HG02840 (cell line): ENCODE measurements around the gene CHPF2.
A peak's percentile ranks its signal among the peaks of the same experiment; 100 is the strongest.

ENCODE experiments used
- ATAC-seq: cut with Tn5 transposase; IDR thresholded peaks from one replicate; pipeline ENCODE4 v1.9.1; 2021; ENCODE audit warnings: mild to moderate bottlenecking, moderate library complexity, moderate number of reproducible peaks; ENCODE audit not compliant: unreplicated experiment, low FRiP score

CHPF2 gene

DNA sequence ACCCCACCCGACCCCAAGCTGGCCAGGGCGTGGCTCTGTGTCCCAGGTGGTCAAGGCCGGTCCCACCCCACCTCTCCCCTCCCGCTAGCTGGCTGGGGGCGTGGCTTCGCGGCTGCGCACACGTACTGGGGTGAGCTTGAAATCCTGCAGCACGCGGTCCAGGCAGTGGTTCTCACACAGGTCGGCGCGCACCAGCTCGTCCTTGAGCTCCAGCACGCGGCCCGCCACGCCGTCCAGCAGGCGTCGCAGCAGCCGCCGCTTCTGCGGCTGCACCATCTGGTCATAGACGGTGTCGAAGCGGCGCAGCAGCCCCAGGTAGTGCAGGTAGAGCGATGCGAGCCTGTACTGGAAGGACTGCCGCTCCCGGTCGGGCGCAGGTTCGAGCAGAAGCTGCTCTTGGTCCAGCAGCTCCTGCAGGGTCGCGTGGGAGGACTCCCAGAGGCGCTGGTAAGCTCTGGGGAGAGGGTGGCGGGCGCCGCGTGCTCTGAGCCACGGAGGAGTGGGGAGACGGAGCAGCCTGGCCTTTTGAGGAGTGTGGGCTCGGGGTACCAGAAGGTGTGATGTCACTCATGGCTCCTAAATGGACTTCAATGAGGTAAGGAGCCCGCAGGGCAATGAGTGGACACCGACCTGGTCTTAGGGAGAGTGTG lies 27.8 kb upstream of the CHPF2 start:
- ATAC-seq: no peak

DNA sequence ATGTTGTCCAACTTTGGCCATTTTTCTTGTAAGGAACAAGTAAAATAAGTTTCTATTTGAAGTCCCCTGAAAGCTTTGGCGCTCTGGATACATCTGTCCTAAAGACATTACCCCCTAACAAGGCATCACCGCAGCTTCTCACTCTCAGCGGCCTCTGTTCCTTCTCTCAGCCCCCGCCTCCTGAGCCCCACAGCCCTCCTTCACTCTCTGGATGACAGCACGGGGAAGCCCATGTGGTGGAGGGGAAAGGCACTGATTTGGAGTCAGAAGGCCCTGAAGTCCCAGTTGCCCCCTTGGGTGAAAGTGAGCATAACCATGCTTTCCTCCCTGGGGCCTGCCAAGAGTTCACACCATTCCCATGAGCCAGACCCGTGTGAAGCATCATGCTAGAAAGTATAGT lies 26.6 kb upstream of the CHPF2 start:
- ATAC-seq: no peak

DNA sequence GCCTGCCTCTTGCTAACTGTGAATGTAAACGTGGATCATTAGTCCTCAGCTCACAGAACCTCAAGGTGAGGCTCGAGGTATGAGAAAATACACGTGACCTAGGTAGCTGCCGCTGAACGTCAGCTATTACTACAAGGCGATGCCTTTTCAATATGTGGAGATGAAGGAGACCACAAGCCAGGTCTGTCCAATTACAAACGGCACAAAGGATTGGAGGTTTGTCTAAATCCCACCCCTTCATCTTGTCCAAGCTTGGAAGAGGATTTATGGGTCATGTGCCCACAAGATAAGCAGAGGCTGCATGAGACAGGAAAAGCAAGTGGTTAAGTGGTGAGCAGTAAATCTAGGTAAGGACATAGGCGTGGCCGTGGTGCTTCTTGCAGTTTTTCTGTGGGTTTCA lies 25.4 kb upstream of the CHPF2 start:
- no peak for ATAC-seq

DNA sequence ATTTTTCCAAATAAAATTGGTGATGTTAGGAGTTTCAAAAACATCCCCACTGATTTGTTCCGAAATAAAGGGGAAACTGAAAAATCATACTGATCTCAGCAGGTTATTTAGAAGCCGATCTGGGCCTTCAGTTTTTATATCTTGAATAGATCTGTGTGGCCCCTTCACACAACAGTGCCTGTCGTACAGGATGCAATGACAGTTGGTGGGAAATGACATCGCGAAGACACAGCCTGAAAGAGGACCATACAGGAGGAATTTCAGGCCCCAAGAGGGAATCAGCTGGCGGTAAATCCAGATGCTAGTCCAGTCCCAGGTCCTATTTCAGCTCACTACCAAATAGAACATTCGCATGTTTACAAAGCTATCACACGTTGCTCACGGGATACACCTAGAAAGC lies 25.0 kb upstream of the CHPF2 start:
- no peak for ATAC-seq

DNA sequence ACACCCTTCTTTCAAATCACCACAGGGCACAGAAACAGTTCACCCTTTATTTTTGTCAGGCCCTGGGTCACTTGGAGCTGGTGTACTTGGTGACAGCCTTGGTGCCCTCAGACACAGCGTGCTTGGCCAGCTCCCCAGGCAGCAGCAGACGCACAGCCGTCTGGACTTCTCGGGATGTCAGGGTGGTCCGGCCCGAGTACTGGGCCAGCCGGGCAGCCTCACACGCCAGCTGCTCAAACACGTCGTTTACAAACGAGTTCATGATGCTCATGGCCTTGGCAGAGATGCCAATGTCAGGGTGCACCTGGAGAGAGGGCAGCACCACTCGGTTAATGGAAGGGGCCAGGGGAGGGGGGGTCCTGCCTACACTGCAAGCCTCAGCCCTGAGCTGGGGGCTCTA lies 24.5 kb upstream of the CHPF2 start:
- no peak for ATAC-seq

DNA sequence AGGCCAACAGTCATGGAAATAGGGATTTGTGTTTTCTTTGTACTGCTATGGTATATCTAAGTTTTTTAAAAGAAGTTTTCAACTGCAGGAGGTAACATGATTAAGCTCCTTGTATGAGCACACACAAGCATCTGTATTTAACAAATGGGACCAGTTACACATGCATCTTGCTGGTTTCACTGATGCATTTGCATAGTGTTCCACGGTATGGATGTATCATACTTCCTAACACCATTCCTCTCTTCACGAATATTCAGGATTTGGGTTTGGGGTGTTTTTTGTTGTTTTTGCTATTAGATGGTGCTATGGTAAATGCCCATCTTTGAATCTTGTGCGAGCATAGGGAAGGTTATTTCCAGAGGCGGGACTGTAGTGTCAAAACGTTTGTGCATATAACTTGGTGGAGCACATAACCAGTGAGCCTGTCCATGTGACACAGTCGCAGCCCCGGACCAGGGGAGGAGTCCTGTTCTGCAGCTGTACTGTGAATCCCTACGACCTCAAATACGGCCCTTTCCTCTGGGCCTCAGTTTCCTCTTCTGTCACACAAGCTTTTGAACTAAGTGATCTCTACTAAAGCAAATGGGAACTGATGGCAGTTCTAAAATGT lies 23.9 kb upstream of the CHPF2 start:
- no peak for ATAC-seq

DNA sequence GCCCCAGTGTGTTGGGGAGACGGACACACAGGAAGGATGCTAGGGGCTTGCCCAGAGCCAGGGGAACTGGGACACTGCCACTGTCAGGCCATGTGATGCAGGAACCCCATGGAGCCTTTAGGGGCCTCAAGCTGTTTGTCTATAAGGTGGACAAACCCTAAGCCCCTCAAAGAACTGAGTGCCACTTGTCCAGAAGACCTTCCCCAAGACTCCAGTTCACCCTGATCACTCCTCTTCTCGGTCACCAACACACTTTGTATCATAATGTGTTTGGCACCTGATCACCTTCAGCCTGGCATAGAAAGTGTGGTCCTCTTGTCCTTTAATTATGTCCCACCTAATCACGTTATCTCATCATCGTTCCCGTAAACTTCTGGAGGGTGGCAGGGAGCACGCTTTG lies 22.7 kb upstream of the CHPF2 start:
- no peak for ATAC-seq

DNA sequence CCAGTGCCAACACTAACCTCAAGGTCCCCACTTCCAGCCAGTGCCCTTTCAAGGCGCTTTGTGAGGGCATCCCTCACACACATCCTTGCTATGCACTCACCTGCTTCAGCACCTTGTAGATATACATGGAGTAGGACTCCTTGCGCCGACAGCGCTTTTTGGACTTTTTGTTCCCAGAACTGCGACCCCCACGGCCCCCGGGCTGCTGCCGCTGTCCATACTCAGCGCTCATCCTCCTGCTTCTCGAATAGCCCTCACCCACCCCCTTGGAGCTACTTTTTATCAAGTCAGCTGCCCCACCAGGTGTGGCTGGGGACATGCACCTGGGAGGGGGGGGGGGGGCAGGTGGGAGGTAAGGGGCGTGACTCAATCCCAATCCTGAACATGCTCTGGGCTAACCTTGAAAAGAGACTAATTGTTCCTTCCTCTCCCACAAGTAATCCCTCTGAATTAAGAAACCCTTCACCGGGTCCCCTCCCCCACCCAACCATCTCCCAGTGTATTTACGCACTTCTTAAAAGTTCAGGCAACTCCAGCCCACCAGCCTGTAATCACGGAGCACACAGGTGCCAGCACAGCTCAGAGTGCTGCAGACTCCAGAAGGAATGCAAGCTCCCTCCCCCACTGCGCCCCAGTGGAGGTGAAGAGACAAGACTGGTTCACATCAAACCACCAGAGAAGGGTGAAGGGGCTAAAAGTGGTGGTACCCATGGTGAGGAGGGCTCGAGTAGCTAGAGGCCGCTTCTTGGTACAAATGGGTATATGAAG lies 22.0 kb upstream of the CHPF2 start, which contains the start of gene H2BK1:
Gene H2BK1, minus strand, starts transcription at position 402 of the 768 bp plus-strand sequence. Its CDS starts 170 bp downstream, at position 232.
- ATAC-seq: no peak

DNA sequence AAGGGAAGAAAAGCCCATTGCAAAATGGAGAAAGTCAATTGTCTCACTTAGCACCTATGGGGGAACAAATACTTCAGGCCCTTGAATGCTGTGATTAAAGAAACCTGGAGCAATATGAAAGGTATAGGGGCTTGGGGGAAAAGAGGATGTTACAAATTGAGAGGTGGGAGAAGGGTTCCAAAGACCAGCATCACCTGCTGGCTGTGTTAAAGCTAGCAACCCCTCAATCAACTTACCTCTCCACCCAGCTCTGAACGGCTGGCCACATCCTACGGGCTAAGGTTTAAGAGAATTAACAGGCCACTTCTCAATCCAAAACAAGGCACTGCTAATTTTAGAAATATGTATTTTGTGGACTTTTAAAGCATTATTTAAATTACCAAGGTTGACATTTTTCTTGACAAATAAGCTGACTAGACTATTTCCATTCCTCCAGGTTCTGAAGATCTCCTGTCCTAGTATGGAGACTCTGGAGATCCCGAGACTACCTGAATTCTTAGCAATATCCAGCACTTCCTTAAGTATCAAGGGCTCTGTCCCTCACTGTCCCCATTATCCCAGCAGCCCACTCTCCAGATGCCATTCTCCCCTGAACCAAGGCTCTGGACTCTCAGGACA lies 21.0 kb upstream of the CHPF2 start:
- ATAC-seq: no peak

DNA sequence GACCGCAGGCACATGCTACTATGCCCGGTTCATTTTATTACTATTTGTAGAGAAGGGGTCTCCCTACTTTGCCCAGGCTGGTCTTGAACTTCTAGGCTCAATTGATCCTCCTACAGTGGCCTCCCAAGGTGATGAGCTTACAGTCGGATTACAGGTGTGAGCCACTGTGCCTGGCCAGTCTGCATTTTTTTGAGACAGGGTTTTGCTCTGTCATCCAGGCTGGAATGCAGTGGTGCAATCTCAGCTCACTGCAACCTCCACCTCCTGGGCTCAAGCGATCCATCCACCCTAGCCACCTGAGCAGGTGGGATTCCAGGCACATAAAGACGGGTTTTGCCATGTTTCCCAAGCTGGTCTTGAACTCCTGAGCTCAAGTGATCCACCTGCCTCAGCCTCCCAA lies 19.7 kb upstream of the CHPF2 start:
- ATAC-seq: no peak

DNA sequence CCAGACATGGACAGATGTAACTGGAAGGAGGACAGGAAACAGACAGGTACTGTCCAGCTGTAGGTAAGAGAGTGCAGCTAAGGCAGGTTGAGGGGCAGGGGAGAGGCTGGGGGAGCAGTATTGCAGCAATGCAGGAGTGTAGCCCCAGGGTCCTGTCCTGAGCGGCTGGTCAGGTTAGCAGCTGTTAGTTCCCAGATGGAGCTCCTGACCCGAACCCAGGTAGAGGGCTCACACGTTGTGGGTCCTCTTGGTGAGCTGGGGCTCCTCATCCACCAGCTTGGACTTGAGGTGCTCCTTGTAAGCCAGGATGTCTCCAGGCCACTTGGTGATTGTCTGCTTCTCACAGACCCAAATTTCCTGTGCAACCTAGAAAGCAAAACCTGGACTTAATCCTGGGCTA lies 18.5 kb upstream of the CHPF2 start:
- no peak for ATAC-seq

DNA sequence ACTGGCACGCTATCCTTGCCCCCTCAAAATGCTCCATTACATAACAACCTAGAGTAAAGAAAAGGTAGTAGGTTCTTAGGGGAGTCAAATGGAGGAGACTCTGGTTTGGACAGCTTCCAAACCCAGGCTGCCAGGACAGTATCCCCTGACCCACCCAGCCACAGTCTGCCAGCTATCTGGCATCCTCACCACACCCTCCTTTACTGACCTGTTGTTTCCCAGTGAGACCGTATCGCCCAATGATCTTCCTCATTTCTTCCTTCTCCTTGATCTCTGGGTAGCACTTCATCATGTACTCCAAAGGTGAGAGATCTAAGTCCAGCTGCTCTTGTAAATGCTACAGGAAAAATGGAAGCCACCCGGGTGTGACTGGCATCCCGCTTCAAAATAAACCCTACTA lies 16.9 kb upstream of the CHPF2 start:
- no peak for ATAC-seq

DNA sequence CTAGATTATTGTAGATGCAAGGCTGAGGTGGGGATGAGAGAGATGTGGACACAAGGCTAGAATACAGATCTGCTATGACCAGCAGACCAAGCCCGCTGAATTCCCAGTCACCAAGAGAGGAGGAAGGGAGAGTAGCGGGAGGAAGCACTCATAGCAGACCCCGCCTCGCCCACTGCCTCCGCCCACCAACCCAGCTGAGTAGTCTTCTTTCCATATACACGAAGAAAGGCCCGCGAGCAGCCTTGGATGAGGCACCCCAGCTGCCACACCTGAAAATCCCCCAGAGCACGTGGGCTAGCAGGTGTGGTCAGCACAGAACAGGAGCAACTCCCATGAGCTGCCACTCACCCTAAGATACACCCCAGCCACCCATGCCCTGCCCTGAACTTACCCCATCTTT lies 14.1 kb upstream of the CHPF2 start:
- ATAC-seq: no peak

DNA sequence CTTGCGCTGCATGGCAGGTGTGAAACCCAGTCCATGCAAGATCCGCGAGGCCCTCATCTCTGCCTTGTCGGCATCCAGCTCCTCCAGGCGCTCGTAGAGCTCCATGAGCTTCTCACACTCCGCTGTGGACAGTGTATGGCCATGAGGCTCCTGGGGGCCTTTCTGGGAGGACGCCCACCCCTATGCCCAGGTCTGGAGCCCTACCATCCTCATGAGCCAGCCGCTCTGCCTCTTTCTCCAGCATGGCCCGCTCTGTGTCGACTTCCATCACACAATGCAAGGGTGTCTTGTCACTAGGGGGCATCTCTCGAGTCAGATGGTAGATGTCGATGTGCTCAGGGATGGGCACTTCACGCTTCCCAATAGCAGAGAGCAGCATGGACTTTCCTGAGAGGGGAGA lies 8.6 kb upstream of the CHPF2 start:
- no peak for ATAC-seq

DNA sequence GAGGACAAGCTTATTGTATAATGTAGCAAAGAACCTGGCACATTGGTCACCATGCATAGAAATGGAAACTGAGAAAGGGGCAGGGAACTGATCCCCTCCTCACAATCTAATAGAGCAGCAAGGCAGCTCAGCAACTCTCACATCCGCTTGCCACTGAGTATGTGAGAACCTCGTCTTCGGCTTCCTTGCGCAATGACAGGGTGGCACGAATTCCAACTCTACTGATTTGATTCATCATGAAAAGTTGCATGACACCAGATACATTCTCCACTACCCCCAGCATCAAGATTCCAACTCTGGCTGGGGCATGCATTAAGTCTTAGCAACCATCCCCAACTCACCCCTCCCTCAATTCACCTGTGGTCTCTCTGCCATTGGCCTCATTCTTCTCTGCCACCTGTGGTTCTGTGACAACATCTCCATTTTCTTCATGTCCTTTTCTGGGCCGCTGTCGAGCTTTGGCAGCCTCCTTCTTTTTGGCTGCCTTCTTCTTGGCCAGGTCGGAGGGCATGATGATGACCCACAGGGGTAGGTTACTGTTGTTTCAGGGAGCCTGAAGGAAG lies 6.3 kb upstream of the CHPF2 start:
- no peak for ATAC-seq

DNA sequence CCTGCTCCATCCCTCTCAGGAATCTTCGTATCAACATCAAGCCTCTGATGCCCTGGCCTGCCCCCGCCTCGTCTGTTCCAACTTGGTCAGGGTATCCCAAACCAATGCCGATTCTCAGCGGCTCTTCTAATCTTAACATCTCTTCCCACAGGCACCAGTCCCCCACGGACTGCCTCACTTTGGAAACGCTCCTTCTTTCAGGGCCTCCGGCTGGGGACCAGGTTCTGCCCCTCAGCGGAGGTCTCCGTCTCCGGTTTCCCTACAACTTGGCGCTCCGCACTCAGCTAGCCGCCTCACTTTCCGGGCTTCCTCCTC lies 5.8 kb upstream of the CHPF2 start:
- peak; percentile 12 for ATAC-seq

DNA sequence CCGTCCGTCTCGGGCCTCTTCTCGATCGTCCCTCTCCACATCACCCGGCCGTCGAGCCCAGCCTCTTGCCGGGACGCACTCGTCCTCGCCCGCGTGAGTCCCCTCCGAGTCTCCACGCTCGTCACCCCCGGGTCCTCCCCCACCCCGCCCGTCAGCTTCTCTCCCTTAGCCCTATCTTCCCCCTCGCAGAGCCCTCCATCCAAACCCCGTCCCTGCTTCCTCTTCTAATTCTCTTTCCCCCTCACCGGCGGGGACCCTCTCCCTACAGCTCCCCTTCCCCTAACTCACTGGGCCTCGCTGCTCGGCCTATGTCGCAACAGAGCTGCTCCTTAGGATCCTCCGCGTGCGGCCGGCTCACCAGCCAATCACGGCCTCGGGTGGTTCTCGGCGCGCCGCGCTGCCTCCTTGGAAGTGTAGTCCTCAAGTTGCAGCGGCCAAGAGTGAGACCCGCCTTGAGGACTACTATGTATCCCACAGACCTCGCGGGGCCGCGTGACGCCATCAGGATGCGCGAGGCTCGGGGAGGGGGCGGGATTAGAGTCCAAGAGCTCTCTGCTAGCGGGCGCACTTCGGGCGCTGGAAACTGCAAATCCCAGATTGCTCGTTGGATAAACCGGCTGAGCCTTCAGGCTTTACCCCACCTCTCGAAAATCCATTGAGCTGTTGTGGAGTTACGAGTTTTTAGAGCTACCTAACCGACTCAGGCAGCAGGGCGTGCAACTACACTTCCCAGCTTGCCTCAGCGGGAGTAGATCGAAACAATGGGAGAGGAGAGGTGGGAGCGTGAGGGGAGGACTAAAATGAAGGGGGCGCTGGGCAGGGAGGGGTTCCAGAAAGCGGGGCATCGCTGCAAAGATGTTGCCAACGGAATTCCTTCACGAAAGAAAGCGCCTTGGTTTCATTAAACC lies 5.2 kb upstream of the CHPF2 start, which contains the start of gene ABCF2:
Gene ABCF2, minus strand, starts transcription at position 331 of the 908 bp plus-strand sequence. CDS start 747 bp downstream, outside the sequence.
- ATAC-seq: peak; percentile 98

DNA sequence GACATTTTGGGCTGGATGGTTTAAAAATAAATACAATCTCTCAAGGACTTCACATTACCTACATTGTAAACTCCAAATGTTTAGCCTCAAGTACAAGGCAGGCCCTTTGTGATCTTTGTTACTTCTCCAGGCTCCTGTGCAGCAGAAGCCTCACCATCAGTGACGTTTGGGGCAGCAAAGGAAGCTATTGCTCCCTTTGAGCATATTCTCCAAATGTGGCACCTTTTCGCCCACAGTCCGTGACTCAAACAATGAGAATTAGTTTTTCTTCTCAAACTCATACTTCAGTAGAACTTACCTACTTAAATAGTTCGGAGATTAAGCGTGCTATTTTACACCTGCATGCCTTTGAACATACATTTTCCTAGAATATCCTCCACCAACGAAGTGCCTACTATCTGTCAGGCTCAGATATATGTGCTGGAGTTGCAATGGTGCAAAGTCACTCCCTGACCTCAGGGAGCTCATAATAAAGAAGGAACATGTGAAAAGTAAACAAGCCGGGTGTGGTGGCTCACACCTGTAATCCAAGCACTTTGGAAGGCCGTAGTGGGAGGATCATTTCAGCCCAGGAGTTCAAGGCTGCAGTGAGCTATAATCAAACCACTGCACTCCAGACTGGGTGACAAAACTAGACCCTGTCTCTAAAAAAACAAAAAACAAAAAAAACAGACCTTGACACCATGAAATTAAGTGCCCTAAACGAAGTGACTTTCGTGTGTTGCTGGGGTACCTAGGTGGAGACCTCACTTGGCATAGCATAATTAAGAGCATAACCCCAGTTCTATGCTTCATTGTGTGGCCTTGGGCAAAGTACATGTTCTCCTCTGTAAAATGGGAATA lies 4.0 kb upstream of the CHPF2 start:
- ATAC-seq: no peak

DNA sequence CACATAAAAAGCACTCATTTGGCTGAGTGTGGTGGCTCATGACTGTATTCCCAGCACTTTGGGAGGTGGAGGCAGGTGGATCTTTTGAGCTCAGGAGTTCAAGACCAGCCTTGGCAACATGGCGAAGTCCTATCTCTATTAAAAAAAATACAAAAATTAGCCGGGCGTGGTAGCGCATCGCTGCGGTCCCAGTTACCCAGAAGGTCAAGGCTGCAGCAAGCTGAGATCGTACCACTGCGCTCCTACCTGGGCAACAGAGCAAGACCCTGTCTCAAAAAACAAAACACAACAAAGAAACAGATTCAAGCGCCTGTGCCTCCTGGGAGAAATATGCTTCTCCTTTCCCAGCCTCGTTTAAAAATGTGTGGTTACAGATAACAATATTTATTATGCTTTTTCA lies 3.0 kb upstream of the CHPF2 start:
- ATAC-seq: no peak
